OCI-LY3 (cell line): ENCODE results near the gene SLC4A4.

ENCODE experiments used
- H2AFZ ChIP-seq: fragments of 200-600, 300-600 bp; shearing (Covaris generic); 2 replicates; pipeline ENCODE4 v1.6.0; 2014; ENCODE audit warnings: antibody characterized with exemption, low read depth, low read length
- H3K27ac ChIP-seq: fragments of 200-600, 300-600 bp; sonication (generic); 2 replicates; pipeline ENCODE4 v1.5.1; 2014; ENCODE audit warnings: mild to moderate bottlenecking, low read length, moderate library complexity, mixed read lengths
- H3K27me3 ChIP-seq: fragments of 200-600, 300-600 bp; sonication (generic); 2 replicates; pipeline ENCODE4 v1.6.1; 2014; ENCODE audit warnings: low read depth, low read length, mixed read lengths
- H3K36me3 ChIP-seq: fragments of 200-600, 300-600 bp; sonication (generic); replicated peaks from 2 replicates; pipeline ENCODE3; 2014; ENCODE audit warnings: low read depth, low read length, mixed read lengths
- H3K4me1 ChIP-seq: fragments of 300-600, 200-600 bp; sonication (generic); 2 replicates; pipeline ENCODE4 v1.6.1; 2014; ENCODE audit warnings: low read length, mixed read lengths
- H3K4me2 ChIP-seq: fragments of 200-600, 300-600 bp; sonication (generic); 2 replicates; pipeline ENCODE4 v1.6.1; 2014; ENCODE audit warnings: low read length, mixed read lengths
- H3K4me3 ChIP-seq: fragments of 300-600, 200-600 bp; sonication (generic); 2 replicates; pipeline ENCODE4 v1.5.1; 2014; ENCODE audit warnings: antibody characterized with exemption, mild to moderate bottlenecking, low read length, moderate library complexity
- H3K79me2 ChIP-seq: fragments of 300-600, 200-600 bp; shearing (Covaris generic); 2 replicates; pipeline ENCODE4 v1.6.1; 2014; ENCODE audit warnings: mild to moderate bottlenecking, low read length, mixed read lengths
- H3K9ac ChIP-seq: fragments of 300-600, 200-600 bp; shearing (Covaris generic); 2 replicates; pipeline ENCODE4 v1.6.0; 2014; ENCODE audit warnings: mild to moderate bottlenecking, low read length, moderate library complexity
- H3K9me3 ChIP-seq: fragments of 200-600, 300-600 bp; shearing (Covaris generic); 2 replicates; pipeline ENCODE4 v1.6.1; 2014; ENCODE audit warnings: low read length, mixed read lengths; ENCODE audit not compliant: insufficient read depth
- H4K20me1 ChIP-seq: fragments of 200-600, 300-600 bp; sonication (generic); 2 replicates; pipeline ENCODE4 v1.6.1; 2016; ENCODE audit warnings: low read length, mixed read lengths; ENCODE audit not compliant: insufficient read depth
- EZH2phosphoT487 ChIP-seq: fragments of 200-600 bp; shearing (Covaris generic); IDR thresholded peaks from 2 replicates; pipeline ENCODE4 v1.6.1; 2018; ENCODE audit warnings: antibody characterized with exemption, mixed run types, low read depth
- TF ChIP-seq, protein P1 (sequence below): fragments of 200-600, 300-600 bp; sonication (generic); IDR thresholded peaks from 2 replicates; pipeline ENCODE4 v1.5.1; 2014; ENCODE audit warnings: antibody characterized with exemption, low read length, low read depth

Gene SLC4A4

DNA sequence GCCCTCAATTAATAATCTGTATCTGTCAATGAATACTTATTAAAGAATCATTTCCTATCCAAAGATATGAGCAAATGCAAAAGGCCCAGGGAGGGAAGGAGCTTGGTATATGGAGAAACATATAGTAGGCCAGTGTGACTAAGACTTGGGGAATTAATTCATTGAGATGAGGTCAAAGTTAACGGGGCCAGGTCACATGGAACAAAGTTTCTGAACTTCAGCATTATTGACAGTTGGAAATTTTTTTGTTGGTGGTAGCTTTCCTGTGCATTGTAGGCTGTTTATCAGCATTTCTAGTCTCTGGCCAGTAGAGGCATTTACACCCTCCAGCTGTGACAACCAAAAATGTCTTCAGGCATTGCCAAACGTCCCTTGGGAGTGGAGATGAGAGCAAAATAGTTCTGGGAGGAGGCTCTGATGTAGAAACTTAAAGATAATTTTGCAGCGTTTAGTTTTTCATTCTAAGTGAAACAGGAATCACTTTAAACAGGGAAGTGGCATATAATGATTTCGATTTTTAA, 202.0 kb downstream of the SLC4A4 start:
- no peak overlapping the region for H3K4me2 ChIP-seq
- TF ChIP-seq EZH2phosphoT487, result no peak
- TF ChIP-seq, protein P1, sequence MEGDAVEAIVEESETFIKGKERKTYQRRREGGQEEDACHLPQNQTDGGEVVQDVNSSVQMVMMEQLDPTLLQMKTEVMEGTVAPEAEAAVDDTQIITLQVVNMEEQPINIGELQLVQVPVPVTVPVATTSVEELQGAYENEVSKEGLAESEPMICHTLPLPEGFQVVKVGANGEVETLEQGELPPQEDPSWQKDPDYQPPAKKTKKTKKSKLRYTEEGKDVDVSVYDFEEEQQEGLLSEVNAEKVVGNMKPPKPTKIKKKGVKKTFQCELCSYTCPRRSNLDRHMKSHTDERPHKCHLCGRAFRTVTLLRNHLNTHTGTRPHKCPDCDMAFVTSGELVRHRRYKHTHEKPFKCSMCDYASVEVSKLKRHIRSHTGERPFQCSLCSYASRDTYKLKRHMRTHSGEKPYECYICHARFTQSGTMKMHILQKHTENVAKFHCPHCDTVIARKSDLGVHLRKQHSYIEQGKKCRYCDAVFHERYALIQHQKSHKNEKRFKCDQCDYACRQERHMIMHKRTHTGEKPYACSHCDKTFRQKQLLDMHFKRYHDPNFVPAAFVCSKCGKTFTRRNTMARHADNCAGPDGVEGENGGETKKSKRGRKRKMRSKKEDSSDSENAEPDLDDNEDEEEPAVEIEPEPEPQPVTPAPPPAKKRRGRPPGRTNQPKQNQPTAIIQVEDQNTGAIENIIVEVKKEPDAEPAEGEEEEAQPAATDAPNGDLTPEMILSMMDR, result peak; percentile 18; the same call in 1 of the 2 replicates
- no peak overlapping the region for H2AFZ ChIP-seq
- peaks cover 5% of the 10 kb centered on the region for H3K4me1 ChIP-seq
- no peaks in the 10 kb centered on the region for H3K79me2 ChIP-seq
- no peaks in the 10 kb centered on the region for H3K36me3 ChIP-seq
- H4K20me1 ChIP-seq, result no peaks in the 10 kb centered on the region
- H3K9me3 ChIP-seq, result no peaks in the 10 kb centered on the region
- no peak overlapping the region for H3K9ac ChIP-seq
- no peaks in the 10 kb centered on the region for H3K27me3 ChIP-seq
- no peak overlapping the region for H3K4me3 ChIP-seq
- H3K27ac ChIP-seq, result no peak overlapping the region

DNA sequence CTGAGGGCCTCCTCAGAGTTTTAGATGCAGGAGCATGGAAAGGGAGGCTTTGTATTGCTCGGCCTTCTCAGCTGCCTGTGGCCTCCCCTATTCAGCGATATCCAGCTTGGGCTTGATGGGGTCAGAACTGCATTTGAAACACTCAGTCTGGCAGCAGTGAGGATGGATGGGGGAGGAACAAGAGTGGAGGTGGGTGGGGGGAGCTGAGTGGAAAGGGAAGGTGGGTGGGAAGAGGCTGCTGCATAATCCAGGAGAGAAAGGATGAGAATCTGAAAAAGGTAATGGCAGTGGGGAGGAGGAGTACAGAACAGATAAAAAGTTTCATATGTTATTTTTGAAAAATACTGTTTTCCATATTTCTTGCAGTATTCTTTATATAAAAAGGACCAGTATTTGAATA, 202.7 kb downstream of the SLC4A4 start:
- Histone ChIP-seq H3K4me3 (no peak overlapping the region), H3K4me2 (no peak overlapping the region), H3K79me2 (no peaks in the 10 kb centered on the region), H3K27ac (no peak overlapping the region), H2AFZ (no peak overlapping the region), H4K20me1 (no peaks in the 10 kb centered on the region), H3K9ac (no peak overlapping the region), H3K27me3 (no peaks in the 10 kb centered on the region), H3K36me3 (no peaks in the 10 kb centered on the region), H3K9me3 (no peaks in the 10 kb centered on the region), H3K4me1 (peaks cover 5% of the 10 kb centered on the region)
- TF ChIP-seq EZH2phosphoT487, result no peak
- TF ChIP-seq, protein P1, result no peak

DNA sequence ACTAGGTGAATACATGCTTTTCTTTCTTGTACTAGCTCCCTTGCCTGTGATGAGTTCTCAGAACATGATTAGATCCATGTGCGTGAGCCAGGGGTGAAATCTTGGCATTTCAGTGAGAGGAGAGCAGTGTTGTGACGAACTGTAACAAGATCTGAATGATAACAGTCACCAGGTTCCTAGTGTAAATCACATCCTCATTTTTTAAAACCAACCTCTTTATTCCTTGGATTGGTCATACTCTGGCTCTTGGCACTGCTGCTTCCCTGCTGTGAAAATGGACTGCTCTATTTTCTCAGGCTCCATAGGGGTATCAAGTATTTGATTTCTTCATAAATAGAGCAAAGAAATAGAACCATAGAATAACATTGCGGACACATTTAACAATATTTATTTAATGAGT, 206.3 kb downstream of the SLC4A4 start:
- Histone ChIP-seq H3K36me3 (no peaks in the 10 kb centered on the region), H2AFZ (no peak overlapping the region), H3K4me1 (peaks cover 9% of the 10 kb centered on the region), H3K27ac (no peak overlapping the region), H3K27me3 (no peaks in the 10 kb centered on the region; the same call in 1 of the 2 replicates), H3K4me3 (no peak overlapping the region), H3K4me2 (no peak overlapping the region), H3K79me2 (no peaks in the 10 kb centered on the region), H3K9ac (no peak overlapping the region), H3K9me3 (no peaks in the 10 kb centered on the region), H4K20me1 (no peaks in the 10 kb centered on the region)
- TF ChIP-seq, protein P1, result no peak
- no peak for TF ChIP-seq EZH2phosphoT487

DNA sequence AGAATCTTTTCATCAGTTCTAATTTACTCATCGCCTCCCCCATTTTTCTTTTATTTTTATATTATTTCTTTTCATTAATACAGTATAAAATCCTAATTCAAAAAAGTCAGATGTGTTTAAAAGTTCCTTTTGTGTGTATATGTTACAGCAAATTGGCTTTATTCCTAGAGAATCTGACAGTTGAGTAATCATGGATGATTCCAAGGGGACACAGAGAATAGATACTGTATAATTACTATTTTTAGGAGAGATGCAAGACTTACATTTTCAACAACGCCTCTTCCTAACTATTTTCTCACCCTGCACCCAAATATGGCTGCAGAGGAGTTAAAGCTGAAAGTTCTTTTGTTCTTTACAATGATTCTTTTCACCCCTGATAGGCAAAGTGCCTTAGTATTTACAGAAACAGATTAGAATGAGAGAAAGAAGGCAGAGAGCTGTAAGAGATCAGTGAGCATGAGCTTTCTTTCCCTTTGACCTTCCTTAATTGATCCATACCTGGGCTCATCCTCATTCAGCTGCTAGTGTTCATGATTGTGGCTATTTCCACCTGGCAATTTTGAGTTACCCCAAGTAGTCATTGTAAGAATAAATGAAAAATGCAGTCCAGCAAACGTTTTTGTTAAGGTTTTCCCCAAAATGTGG, 210.8 kb downstream of the SLC4A4 start:
- Histone ChIP-seq H3K27ac (no peak overlapping the region), H3K4me2 (peak overlapping the region; percentile 8; the same call in 1 of the 2 replicates), H4K20me1 (no peaks in the 10 kb centered on the region), H3K9me3 (no peaks in the 10 kb centered on the region), H3K4me1 (peaks cover 13% of the 10 kb centered on the region), H3K9ac (no peak overlapping the region), H3K27me3 (peaks cover 3% of the 10 kb centered on the region), H3K79me2 (no peaks in the 10 kb centered on the region), H2AFZ (no peak overlapping the region), H3K36me3 (no peaks in the 10 kb centered on the region), H3K4me3 (no peak overlapping the region)
- TF ChIP-seq, protein P1, result no peak
- no peak for TF ChIP-seq EZH2phosphoT487
